Stimulated activated CD8-positive, alpha-beta memory T cell treated with anti-CD3 and anti-CD28 coated beads, Interleukin-4, amount 100 ng/mL, for 1 hour (primary cell): Measurements from ENCODE around the gene NSG2.
"Not testable (repeated sequence)": the region's sequence is repeated elsewhere in the genome, so short reads cannot be mapped to it uniquely, and the experiment has no call there.

Experiments used
- DNase-seq, 2 donors: peaks; one replicate each; pipeline ENCODE4 v3.0.0-alpha.2; 2020; ENCODE audit warnings: low read depth in 2 of 2, low spot score in 1 of 2

NSG2 gene

DNA sequence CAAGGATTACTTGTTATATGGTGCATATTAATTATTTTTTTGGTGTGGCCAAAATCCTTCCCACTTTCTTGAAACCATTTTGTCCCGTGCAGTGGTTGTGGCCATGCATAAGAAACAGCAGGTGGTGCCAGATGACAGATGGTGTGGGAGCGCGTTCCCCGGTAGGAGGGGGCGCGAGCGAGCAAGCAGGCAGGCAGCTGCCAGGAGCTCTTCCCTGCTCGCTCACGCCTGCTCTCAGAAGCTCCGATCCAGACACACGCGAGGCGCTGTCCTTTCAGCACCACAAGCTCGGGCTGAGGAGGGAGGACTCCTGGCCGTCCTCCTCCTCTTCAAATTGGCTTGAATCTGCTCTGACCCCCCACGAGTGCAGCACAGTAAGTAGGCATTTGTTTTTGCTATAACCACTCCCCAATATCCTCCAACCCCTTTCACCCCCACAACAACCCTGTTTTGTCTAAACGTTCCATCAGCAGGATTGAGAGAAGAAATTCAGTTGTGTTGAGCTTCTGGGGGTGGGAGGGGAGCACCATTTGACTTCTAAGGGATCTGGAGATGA is at the start of gene NSG2:
TSS of gene NSG2 (plus strand) at position 237 of the 556 bp plus-strand sequence. CDS start 1,050 bp downstream, outside the sequence.
- no peak for DNase-seq

- no peak for DNase-seq
Observed at GRCh38 chr5:173997331-173997730, 48.2 kb upstream of the NSG2 start.

DNA sequence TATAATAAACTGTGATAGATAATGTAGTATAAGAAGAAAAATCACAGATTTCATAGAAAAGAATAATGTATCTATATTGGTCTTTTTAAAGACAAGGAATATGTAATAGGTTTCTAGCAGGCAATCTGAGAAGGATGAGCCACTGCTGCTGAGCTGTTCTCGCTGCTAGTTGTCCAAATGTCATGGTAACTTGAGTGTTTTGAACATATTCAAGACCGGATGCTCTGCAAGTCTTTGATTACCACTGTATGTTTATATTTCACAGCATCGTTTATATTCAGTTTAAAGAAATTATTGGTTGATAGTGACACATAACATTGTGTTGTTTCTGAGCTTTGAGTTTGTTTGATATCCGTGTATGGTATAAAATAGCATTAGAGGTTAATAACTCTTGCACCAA is 47.0 kb upstream of the NSG2 start:
- DNase-seq: no peak

DNA sequence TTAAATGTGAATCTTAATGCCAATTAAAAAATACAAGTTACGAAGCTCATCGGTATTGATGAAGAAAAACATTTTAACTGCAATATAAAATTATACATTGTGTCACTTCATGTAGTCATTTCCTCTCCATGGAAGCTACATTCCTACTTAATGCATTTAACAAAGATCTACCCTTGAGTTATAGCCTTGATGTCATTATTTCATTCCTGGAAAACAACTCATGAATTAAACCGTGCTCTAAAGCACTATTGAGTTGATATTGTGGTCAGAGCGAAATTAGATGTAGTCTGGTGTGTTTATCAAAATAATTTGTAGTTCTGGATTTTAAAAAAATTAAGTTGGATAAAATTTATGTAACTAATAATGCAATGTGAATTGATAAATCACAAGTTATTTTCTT is 45.4 kb upstream of the NSG2 start:
- no peak for DNase-seq

DNA sequence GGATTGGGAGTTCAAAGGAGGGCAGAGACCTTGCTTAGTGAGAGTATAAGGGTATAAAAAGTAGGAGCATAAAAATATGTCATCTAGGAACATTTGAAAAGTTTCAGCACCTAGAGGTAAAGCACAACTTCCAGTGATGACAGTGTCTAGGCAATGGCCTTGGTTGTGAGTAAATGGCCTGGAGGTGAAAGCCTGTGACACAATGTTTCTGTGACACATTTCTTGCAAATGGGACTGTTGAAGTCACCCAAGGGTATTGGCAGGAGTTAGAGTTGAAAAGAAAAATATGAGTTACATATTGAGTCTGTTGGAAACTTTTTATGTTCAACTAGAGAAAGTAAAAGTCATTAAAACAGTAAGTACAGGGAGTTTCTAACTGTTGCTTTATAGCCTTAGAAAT is 41.7 kb upstream of the NSG2 start:
- DNase-seq: no peak

DNA sequence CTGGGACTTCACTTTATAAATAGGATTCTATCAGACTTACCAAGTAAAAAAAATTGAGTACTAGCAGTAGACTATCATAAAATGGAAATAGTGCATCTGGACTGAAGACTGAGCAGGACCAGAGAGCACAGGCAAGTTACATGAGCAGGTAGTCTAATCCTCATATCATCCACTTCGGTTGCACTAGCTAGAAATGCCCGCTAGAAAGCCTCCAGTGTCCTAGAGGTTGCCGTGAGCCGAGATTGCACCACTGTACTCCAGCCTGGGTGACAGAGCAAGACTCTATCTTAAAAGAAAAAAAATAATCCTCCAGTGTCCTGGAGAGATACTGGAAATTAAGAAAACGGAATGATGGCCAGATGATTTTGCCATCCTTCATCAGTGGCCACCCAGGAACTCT is 36.6 kb upstream of the NSG2 start:
- DNase-seq: no peak

- no peak for DNase-seq
Observed at GRCh38 chr5:174010365-174010764, 35.1 kb upstream of the NSG2 start.

DNA sequence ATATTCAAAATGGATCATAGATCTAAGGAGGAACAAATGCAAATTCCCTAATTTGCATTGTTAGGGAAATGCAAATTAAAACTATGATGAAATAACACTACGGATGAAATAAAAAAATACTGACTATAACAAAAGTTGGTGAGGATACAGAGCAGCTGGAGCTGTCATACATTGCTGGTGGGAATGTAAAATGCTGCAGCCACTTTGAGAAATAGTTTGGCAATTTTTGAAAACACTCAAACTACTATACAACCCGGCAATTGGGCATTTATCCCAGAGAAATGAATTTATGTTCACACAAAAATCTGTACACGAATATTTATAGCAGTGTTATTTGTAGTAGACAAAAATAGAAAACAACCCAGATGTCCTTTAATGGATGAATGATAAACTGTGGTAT is 34.1 kb upstream of the NSG2 start:
- DNase-seq: no peak

- DNase-seq: not testable (repeated sequence)
Observed at GRCh38 chr5:174020069-174020927, 25.2 kb upstream of the NSG2 start.

DNA sequence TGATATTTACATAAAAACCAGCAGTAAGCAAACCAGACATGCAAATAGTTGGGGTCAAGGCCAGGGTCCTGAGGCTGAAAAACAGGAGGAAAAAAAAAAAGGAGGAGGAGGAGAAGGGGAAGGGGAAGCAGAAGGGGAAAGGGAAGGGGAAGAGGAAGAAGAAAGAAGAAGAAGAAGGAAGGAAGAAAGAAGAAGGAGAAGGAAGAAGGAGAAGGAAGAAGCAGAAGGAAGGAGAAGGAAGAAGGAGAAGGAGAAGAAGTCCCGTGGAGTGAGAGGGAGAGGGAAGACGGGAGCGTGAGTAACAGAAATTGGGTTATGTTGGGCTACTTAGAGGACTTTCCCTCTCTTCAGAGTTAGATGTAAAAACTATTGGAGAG is 24.6 kb upstream of the NSG2 start:
- no peak for DNase-seq

DNA sequence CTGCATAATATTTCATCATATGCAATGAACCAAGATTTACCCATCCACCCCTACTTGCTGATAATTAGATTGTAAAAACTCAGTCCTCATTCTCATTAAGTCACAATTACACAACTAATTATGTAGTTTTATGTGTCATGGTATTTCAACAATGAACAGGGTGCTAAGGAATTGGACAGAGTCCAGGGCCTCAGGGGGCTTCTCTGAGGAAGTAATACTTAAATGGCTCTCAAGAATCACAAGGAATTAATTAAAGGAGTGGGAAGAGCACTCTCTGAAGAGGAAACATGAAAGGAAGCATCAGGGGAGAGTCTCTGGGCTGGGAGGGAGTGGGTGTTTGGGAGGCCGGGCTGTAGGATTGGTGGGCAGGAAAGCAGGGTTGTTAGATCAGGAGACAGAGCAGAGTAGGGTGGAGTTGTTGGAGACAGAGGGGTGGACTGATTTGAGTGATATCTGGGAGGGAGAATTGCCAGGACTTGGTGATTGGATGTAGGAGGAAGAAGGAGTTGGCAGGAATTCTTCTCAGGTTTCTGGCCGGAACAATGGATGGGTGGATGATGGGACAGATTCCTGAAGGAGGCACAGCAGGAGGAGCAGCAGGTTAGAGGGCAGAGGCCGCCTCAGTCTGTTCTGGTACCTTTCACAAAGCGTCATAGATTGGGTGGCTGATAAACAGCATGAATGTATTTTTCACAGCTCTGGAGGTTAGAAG is 23.0 kb upstream of the NSG2 start:
- no peak for DNase-seq

DNA sequence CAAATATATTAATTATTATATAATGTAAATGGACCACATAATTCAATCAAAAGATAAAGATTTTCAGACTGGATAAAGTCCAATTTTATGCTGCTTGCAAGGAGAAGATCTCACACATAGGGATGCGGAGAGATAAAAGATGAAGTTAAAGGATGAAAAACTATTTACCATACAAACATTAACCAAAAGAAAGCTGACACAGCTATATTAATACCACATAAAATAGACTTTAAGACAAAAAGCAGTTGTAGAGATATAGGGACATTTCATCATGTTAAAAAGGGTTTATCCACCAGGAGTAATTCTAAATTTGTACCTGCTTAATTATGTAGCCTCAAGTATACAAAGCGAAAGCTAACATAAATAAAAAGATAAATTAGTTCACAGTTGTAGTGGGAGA is 15.2 kb upstream of the NSG2 start:
- DNase-seq: no peak

- no peak for DNase-seq
Observed at GRCh38 chr5:174044466-174045254, 846 bp upstream of the NSG2 start.

- no peak for DNase-seq
Observed at GRCh38 chr5:174046558-174046957, 1.1 kb downstream of the NSG2 start.

DNA sequence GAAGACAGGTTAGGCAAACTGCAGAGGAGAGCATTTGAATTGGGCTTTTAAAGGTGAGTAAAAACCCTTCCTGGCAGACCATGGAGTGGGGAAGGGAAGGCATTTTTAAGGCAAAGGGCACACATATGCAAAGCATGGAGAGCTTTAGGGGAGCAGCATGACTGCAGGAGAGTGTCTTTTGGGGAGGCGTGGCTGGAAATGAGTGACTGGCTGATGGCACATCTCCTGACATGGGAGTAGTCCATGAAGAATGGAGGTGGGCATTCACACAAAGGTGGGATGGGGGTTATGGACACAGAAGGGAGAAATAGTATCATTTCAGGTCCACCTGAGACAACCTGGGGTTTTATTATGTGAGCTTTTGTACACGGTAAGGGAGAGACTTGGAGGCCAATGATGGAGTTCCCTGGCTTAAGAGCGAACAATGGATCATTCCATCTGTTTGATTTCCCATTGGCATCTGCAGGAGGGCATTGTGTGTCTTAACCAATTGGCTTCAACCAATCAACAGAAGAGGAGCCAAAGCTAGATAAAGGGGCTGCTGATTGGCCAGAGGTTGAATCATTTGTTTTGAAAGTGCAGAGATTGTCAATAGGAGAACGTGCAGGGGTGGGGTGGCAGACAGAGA is 2.1 kb downstream of the NSG2 start:
- DNase-seq: no peak

- no peak for DNase-seq
Observed at GRCh38 chr5:174052636-174053035, 7.1 kb downstream of the NSG2 start.

DNA sequence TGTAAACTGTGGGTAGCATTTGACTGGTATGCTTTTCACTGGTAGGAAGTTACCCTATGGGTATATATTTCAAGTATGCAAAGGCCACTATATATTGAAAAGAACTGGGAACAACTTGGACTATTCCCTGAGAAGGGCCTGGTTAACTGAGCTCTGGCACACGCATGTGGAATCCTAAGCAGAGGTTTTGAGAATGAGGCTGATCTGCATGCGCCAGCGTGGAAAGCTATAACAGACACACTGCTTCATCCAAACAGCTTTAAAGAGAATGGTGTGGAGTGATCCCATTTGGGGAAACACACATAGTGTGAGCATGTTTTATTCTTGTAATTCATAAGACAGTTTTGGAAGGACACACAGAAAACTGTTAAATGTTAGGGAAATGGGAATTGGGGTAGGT is 8.4 kb downstream of the NSG2 start:
- no peak for DNase-seq

DNA sequence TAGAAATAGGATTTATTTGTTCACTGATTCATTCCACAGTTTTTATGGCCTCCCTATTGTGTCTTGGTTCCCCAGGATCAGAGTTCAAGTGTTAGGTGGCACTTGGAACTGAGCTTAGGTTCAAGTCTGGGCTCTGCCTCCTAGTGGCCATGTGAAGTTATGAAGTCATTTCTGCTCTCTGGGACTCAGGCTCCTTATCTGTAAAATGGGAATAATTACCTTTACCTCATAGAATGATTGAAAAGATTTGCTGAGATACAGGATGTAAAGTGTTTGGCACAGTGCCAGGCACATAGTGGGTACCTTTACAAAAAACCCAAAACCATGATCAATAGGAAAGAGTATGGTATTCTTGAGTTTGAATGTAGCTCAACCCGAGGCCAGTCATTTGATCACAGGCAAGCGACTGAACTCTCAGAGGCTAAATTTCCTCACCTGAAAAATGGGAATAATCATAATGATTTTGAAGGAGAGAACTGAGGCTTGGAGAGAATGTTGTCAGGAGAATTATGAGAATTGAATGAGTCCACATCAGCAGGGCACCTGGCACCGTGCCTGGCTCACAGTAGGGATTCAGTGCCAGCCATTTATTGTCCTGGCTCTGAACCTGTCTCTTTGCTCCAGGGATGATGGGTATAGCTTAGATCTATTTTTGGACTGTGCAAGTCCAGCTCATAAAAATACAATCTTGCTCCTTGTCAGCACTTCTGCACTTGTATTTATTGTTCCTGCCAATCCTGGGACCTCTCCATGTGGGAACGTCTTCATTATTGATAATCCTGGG is 10.8 kb downstream of the NSG2 start:
- no peak for DNase-seq

DNA sequence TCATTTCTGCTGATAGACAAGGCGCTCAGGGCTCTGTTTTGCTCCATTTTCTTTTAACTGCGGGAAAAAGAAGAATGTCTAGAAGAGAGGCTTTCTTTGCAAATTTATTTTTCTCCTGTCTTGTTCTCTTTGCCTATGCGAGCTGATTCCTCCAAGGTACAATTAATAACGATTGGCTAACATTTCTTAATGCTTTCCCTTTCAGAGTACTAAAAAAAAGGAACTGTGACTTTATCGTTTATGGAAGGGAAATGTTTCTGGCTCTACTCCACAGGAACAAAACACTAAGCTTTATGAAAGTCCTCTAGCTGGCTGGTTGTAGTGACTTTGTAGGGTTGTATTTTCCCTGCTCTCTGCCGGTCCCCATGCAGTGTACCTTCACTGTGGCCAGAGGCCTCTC is 11.7 kb downstream of the NSG2 start:
- no peak for DNase-seq

DNA sequence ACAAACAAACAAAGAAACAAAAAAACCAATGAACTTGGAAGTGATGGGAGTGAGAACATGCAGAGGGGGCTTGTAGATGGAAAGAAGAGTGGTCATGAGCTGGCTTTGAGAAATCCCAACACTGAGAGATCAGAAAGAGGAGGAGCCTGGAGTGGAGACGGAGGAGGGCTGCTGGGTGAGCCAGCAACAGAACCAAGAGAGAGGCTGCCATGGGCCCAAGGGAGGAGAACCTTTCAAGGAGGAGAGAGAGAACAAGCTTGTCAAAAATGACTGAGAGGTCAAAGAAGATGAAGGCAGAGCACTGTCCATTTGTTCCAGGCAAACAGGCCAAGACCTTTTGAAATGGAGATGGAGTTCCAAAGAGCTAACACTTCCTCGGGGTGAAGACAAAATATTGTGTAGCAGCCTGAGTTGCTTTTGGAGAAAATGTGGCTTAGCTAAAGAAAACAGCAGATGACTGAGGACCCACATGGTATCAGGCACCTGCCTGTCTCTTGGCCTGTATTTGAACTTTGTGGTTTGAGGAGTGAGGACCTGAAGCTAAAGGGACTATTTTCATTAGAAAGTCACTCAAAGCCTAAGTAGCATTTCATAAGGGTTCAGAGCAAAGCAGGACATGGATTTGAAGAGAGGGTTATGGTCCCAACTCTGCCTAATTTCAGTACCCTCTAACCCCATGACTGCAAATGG is 13.1 kb downstream of the NSG2 start:
- DNase-seq: no peak
